ENCODE measurements around the gene SLC16A4. TPM values are rescaled to one million over a fixed set of nuclear protein-coding genes. Genes with fewer than 3 reads are reported as not detected.

The SLC16A4 gene
- total RNA-seq, 3 donors from 2014 or later (not counting 1 experiment from before 2014, with no cell fraction given): 0.30 to 0.40 (median 0.34) TPM

DNA sequence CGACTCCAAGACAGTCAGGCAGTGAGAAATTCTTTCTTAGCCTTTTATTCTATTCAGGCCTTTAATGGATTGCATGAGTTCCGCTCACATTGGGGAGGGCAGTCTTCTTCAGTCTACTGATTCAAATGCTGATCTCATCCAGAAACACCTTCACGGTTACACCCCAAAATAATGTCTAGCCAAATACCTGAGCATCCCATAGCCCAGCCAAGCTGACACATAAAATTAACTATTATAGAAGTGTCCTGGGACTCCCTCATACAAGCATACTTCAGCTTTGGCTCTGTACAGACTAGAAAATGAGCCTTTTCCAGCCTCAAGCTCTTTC is 3.6 kb upstream of the SLC16A4 start:
- Histone ChIP-seq H3K4me3 (ENCODE audit: low read length) (no peak overlapping the region), H3K27ac (ENCODE audit: low read length) (no peak overlapping the region), H3K4me1 (ENCODE audit: control insufficient read depth, insufficient read depth, low read length) (no peaks in the 10 kb centered on the region), H3K27me3 (ENCODE audit: control insufficient read depth, insufficient read depth, low read length) (no peaks in the 10 kb centered on the region), H3K9me3 (ENCODE audit: control insufficient read depth, insufficient read depth, low read length) (no peaks in the 10 kb centered on the region), H3K36me3 (ENCODE audit: control insufficient read depth, insufficient read depth, low read length) (peaks cover 7% of the 10 kb centered on the region)
- intact Hi-C loops (cut with micrococcal nuclease): no loop called here
- TF ChIP-seq, protein P1, sequence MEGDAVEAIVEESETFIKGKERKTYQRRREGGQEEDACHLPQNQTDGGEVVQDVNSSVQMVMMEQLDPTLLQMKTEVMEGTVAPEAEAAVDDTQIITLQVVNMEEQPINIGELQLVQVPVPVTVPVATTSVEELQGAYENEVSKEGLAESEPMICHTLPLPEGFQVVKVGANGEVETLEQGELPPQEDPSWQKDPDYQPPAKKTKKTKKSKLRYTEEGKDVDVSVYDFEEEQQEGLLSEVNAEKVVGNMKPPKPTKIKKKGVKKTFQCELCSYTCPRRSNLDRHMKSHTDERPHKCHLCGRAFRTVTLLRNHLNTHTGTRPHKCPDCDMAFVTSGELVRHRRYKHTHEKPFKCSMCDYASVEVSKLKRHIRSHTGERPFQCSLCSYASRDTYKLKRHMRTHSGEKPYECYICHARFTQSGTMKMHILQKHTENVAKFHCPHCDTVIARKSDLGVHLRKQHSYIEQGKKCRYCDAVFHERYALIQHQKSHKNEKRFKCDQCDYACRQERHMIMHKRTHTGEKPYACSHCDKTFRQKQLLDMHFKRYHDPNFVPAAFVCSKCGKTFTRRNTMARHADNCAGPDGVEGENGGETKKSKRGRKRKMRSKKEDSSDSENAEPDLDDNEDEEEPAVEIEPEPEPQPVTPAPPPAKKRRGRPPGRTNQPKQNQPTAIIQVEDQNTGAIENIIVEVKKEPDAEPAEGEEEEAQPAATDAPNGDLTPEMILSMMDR (IDR thresholded peaks at IDR 0.05): no peak
- H3K4me1 Mint-ChIP-seq: no peaks in the 10 kb centered on the region
- H3K36me3 Mint-ChIP-seq: no peaks in the 10 kb centered on the region
- H3K4me3 Mint-ChIP-seq: no peak overlapping the region
- 96% methylated on average over 3 of the region's 3 CpGs for WGBS (ENCODE audit: insufficient coverage)
- no peak for ATAC-seq
- no peak for DNase-seq
- H3K27ac Mint-ChIP-seq: no peak overlapping the region
- H3K9me3 Mint-ChIP-seq: no peaks in the 10 kb centered on the region
- no peaks in the 10 kb centered on the region for H3K27me3 Mint-ChIP-seq (ENCODE audit: low read depth in 2 of 2)

DNA sequence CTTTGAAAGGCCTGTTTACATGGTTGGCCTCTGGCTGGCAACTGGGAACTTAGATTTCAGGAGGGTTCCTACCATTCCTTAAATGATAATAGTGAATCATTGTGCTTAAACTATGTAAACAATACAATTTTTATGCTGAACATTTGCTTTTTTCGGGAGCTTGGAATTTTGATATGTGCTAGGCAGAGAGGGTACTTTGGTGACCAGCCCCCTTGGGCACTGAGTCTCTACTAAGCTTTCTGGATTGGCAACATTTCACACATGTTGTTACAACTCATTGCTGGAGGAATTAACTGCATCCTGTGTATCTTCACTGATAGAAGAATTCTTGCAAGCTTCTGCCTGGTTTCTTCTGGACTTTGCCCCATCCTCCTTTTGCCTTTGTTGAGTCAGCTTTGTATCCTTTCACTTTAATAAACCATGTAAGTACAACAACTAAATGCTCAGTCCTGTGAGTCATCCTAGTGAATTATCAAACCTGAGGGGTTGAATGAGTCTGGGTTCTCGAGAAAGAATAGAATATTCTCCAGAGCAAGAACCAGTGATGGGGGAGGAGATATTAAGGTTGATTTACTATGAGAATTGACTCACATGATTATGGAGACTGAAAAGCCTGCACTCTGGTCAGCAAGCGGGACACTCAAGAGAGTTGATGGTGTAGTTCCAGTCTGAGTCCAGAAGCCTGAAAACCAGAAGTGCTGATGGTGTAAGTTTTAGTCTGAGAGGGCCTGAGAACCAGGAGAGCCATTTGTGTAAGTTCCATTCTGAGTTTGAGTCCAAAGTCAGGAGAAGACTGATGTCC is 3.1 kb upstream of the SLC16A4 start:
- TF ChIP-seq, protein P1 (IDR thresholded peaks at IDR 0.05): no peak

DNA sequence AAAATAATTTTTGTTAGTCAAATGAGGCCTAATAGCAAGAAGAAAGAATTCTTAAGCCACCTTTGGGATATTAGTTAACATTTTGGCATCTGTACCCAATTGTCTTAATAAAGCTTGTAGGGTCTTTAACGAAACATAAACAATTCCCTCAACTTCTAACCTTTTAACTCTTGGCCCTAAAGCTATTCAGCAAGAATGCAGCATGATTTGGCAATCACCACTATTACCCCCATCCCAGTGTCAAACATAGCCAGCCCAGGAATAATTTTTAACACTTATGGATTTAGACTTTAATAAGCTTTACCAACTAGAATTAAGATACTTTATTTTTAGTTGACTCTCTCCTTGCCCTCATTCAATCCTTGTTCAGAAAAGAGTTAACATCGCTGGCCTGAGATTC is 2.5 kb upstream of the SLC16A4 start:
- no peaks in the 10 kb centered on the region for H3K4me1 ChIP-seq (ENCODE audit: control insufficient read depth, insufficient read depth, low read length)
- DNase-seq: no peak
- ATAC-seq: no peak
- no peak overlapping the region for H3K4me3 ChIP-seq (ENCODE audit: low read length)
- no peak overlapping the region for H3K27ac ChIP-seq (ENCODE audit: low read length)
- H3K36me3 ChIP-seq (ENCODE audit: control insufficient read depth, insufficient read depth, low read length): peaks cover 4% of the 10 kb centered on the region
- TF ChIP-seq, protein P1 (IDR thresholded peaks at IDR 0.05): no peak
- Mint-ChIP-seq H3K9me3 (no peaks in the 10 kb centered on the region), H3K27me3 (ENCODE audit: low read depth in 2 of 2) (no peaks in the 10 kb centered on the region), H3K4me1 (no peaks in the 10 kb centered on the region), H3K36me3 (no peaks in the 10 kb centered on the region), H3K27ac (no peak overlapping the region), H3K4me3 (no peak overlapping the region)
- no peaks in the 10 kb centered on the region for H3K9me3 ChIP-seq (ENCODE audit: control insufficient read depth, insufficient read depth, low read length)
- no peaks in the 10 kb centered on the region for H3K27me3 ChIP-seq (ENCODE audit: control insufficient read depth, insufficient read depth, low read length)
- intact Hi-C loops (cut with micrococcal nuclease): no loop called here
- 97% methylated on average over 2 of the region's 2 CpGs for WGBS (ENCODE audit: insufficient coverage)

More for the DNA sequence above, 3.1 kb upstream of the SLC16A4 start:
- no peaks in the 10 kb centered on the region for H3K9me3 ChIP-seq (ENCODE audit: control insufficient read depth, insufficient read depth, low read length)
- H3K27me3 ChIP-seq (ENCODE audit: control insufficient read depth, insufficient read depth, low read length): no peaks in the 10 kb centered on the region
- H3K27ac ChIP-seq (ENCODE audit: low read length): no peak overlapping the region
- no peak for ATAC-seq
- no peaks in the 10 kb centered on the region for H3K9me3 Mint-ChIP-seq
- H3K36me3 ChIP-seq (ENCODE audit: control insufficient read depth, insufficient read depth, low read length): peaks cover 4% of the 10 kb centered on the region
- H3K4me1 ChIP-seq (ENCODE audit: control insufficient read depth, insufficient read depth, low read length): no peaks in the 10 kb centered on the region
- 90% methylated on average over 3 of the region's 3 CpGs for WGBS (ENCODE audit: insufficient coverage)
- H3K27me3 Mint-ChIP-seq (ENCODE audit: low read depth in 2 of 2): no peaks in the 10 kb centered on the region
- no peak overlapping the region for H3K27ac Mint-ChIP-seq
- DNase-seq: no peak
- no peaks in the 10 kb centered on the region for H3K4me1 Mint-ChIP-seq
- no peak overlapping the region for H3K4me3 ChIP-seq (ENCODE audit: low read length)
- no peaks in the 10 kb centered on the region for H3K36me3 Mint-ChIP-seq
- no peak overlapping the region for H3K4me3 Mint-ChIP-seq
- intact Hi-C loops (cut with micrococcal nuclease): no loop called here

DNA sequence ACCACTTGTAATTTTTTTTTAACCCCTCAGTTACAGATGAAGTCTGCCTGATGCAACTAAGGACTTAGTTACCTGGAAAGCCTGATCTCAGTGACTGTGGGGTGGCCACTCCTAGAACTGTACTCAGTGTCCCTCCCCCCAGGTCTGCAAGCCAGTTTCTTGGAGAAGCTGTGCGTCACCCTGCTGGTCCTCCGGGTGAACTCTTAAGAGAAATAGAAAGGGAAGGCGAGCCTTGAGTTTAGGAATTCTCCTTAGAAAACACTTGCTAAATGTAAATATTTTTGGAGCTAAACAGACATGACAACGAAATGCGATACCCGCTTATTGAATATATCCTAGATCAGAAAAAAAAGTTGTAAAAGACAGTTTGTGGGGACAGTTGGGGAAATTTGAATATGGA is 730 bp downstream of the SLC16A4 start:
- Histone ChIP-seq H3K27me3 (ENCODE audit: control insufficient read depth, insufficient read depth, low read length) (no peaks in the 10 kb centered on the region), H3K27ac (ENCODE audit: low read length) (no peak overlapping the region), H3K9me3 (ENCODE audit: control insufficient read depth, insufficient read depth, low read length) (no peaks in the 10 kb centered on the region), H3K4me1 (ENCODE audit: control insufficient read depth, insufficient read depth, low read length) (no peaks in the 10 kb centered on the region), H3K4me3 (ENCODE audit: low read length) (no peak overlapping the region), H3K36me3 (ENCODE audit: control insufficient read depth, insufficient read depth, low read length) (peaks cover 4% of the 10 kb centered on the region)
- H3K36me3 Mint-ChIP-seq: no peaks in the 10 kb centered on the region
- 98% methylated on average over 6 of the region's 6 CpGs for WGBS (ENCODE audit: insufficient coverage)
- TF ChIP-seq, protein P1 (IDR thresholded peaks at IDR 0.05): no peak
- DNase-seq (no peak), ATAC-seq (no peak)
- intact Hi-C loops (cut with micrococcal nuclease): no loop called here
- H3K27ac Mint-ChIP-seq: no peak overlapping the region
- H3K4me1 Mint-ChIP-seq: no peaks in the 10 kb centered on the region
- no peaks in the 10 kb centered on the region for H3K27me3 Mint-ChIP-seq (ENCODE audit: low read depth in 2 of 2)
- no peaks in the 10 kb centered on the region for H3K9me3 Mint-ChIP-seq
- H3K4me3 Mint-ChIP-seq: no peak overlapping the region

Data from natural killer cell (primary cell).